ENCODE results near the gene LPCAT1. TPM values are rescaled to one million over a fixed set of nuclear protein-coding genes. Genes with fewer than 3 reads are reported as not detected.

LPCAT1 gene
- total RNA-seq, 4 donors from 2014 or later = 23.4 to 45.3 (median 26.8) TPM

GRCh38 chr5:1538276-1538675, 14.5 kb upstream of the LPCAT1 start:
- Histone ChIP-seq H3K36me3 (no peaks in the 10 kb centered on the region), H3K4me1 (peaks cover 0 to 31% (median 6%) of the 10 kb centered on the region in 4 donors), H3K27me3 (no peaks in the 10 kb centered on the region), H3K27ac (no peak overlapping the region), H3K4me3 (no peak overlapping the region), H3K9me3 (no peaks in the 10 kb centered on the region)
- 95 to 97% methylated on average over 13 to 14 of the region's 14 CpGs for WGBS, 2 donors
- DNase-seq (ENCODE audit: low spot score in 2 of 2) = no peak
- TF ChIP-seq EP300 (IDR thresholded peaks at IDR 0.05) (no peak), POLR2A (IDR thresholded peaks at IDR 0.05) (no peak), CTCF (IDR thresholded peaks at IDR 0.05) (no peak)

GRCh38 chr5:1537603-1538154, 13.9 kb upstream of the LPCAT1 start:
- 90 to 93% methylated on average over 20 of the region's 20 CpGs for WGBS, 2 donors
- Histone ChIP-seq H3K27ac (no peak overlapping the region), H3K36me3 (no peaks in the 10 kb centered on the region), H3K27me3 (no peaks in the 10 kb centered on the region), H3K4me3 (no peak overlapping the region), H3K4me1 (peaks cover 0 to 28% (median 6%) of the 10 kb centered on the region in 4 donors), H3K9me3 (no peaks in the 10 kb centered on the region)
- no peak for TF ChIP-seq POLR2A (IDR thresholded peaks at IDR 0.05)
- TF ChIP-seq CTCF (IDR thresholded peaks at IDR 0.05) = no peak
- no peak for TF ChIP-seq EP300 (IDR thresholded peaks at IDR 0.05)
- DNase-seq (ENCODE audit: low spot score in 2 of 2) = no peak

GRCh38 chr5:1536871-1537602, 13.3 kb upstream of the LPCAT1 start:
- Histone ChIP-seq H3K36me3 (no peaks in the 10 kb centered on the region), H3K27me3 (no peaks in the 10 kb centered on the region), H3K4me3 (peak overlapping the region in 2 of 4 donors; percentile 33 to 34), H3K27ac (peak overlapping the region in 3 of 4 donors; percentile 3 to 60 (median 57)), H3K9me3 (no peaks in the 10 kb centered on the region), H3K4me1 (peaks cover 0 to 22% (median 6%) of the 10 kb centered on the region in 4 donors)
- TF ChIP-seq EP300 (IDR thresholded peaks at IDR 0.05) (no peak), CTCF (IDR thresholded peaks at IDR 0.05) (no peak), POLR2A (IDR thresholded peaks at IDR 0.05) (no peak)
- no peak for DNase-seq (ENCODE audit: low spot score in 2 of 2)
- 74 to 77% methylated on average over 8 of the region's 8 CpGs for WGBS, 2 donors

GRCh38 chr5:1536322-1536845, 12.6 kb upstream of the LPCAT1 start:
- Histone ChIP-seq H3K27me3 (no peaks in the 10 kb centered on the region), H3K4me3 (peak overlapping the region in 2 of 4 donors; percentile 33 to 34), H3K27ac (peak overlapping the region in 3 of 4 donors; percentile 3 to 60 (median 57)), H3K4me1 (peaks cover 0 to 15% (median 6%) of the 10 kb centered on the region in 4 donors), H3K36me3 (no peaks in the 10 kb centered on the region), H3K9me3 (no peaks in the 10 kb centered on the region)
- no peak for TF ChIP-seq CTCF (IDR thresholded peaks at IDR 0.05)
- TF ChIP-seq POLR2A (IDR thresholded peaks at IDR 0.05) = no peak
- no peak for TF ChIP-seq EP300 (IDR thresholded peaks at IDR 0.05)
- 76 to 78% methylated on average over 8 of the region's 8 CpGs for WGBS, 2 donors
- DNase-seq (ENCODE audit: low spot score in 2 of 2) = peak in 1 of 2 donors; percentile 22

- no peak overlapping the region for H3K4me3 ChIP-seq
- WGBS, 2 donors = 79 to 97% methylated on average over 3 of the region's 3 CpGs
- TF ChIP-seq POLR2A (IDR thresholded peaks at IDR 0.05) (no peak), EP300 (IDR thresholded peaks at IDR 0.05) (no peak)
- no peak overlapping the region for H3K27ac ChIP-seq
- no peak for DNase-seq (ENCODE audit: low spot score in 2 of 2)
- H3K36me3 ChIP-seq = no peaks in the 10 kb centered on the region
- H3K9me3 ChIP-seq = no peaks in the 10 kb centered on the region
- no peaks in the 10 kb centered on the region for H3K27me3 ChIP-seq
- H3K4me1 ChIP-seq = peaks cover 0 to 13% (median 6%) of the 10 kb centered on the region in 4 donors
These were observed 11.9 kb upstream of the LPCAT1 start for GRCh38 chr5:1535646-1536045.

Measured in tibial nerve (tissue), 4 donors.